ENCODE data around the gene PTAR1.
"Not testable (repeated sequence)": the region's sequence is repeated elsewhere in the genome, so short reads cannot be mapped to it uniquely, and the experiment has no call there.

The PTAR1 gene

GRCh38 chr9:69797675-69798074 lies 37.9 kb upstream of the PTAR1 start:
- DNase-seq (ENCODE audit: low spot score): no peak
- TF ChIP-seq CTCF (IDR thresholded peaks at IDR 0.05; ENCODE audit: extremely low read depth, missing control alignments): no peak

- DNase-seq (ENCODE audit: low spot score): no peak
- no peak for TF ChIP-seq CTCF (IDR thresholded peaks at IDR 0.05; ENCODE audit: extremely low read depth, missing control alignments)
Measured at GRCh38 chr9:69794356-69794755, 34.5 kb upstream of the PTAR1 start.

GRCh38 chr9:69785757-69786156 lies 25.9 kb upstream of the PTAR1 start:
- DNase-seq (ENCODE audit: low spot score): no peak
- TF ChIP-seq CTCF (IDR thresholded peaks at IDR 0.05; ENCODE audit: extremely low read depth, missing control alignments): no peak

GRCh38 chr9:69773258-69773657 lies 13.4 kb upstream of the PTAR1 start:
- TF ChIP-seq CTCF (IDR thresholded peaks at IDR 0.05; ENCODE audit: extremely low read depth, missing control alignments): no peak
- DNase-seq (ENCODE audit: low spot score): no peak

GRCh38 chr9:69771775-69772418 lies 12.1 kb upstream of the PTAR1 start:
- TF ChIP-seq CTCF (IDR thresholded peaks at IDR 0.05; ENCODE audit: extremely low read depth, missing control alignments): no peak

GRCh38 chr9:69768716-69769115 lies 8.9 kb upstream of the PTAR1 start:
- DNase-seq (ENCODE audit: low spot score): no peak
- TF ChIP-seq CTCF (IDR thresholded peaks at IDR 0.05; ENCODE audit: extremely low read depth, missing control alignments): no peak

More at GRCh38 chr9:69771775-69772418, 12.1 kb upstream of the PTAR1 start:
- no peak for DNase-seq (ENCODE audit: low spot score)

GRCh38 chr9:69768101-69768500 lies 8.3 kb upstream of the PTAR1 start:
- TF ChIP-seq CTCF (IDR thresholded peaks at IDR 0.05; ENCODE audit: extremely low read depth, missing control alignments): no peak

GRCh38 chr9:69763862-69764261 lies 4.1 kb upstream of the PTAR1 start:
- DNase-seq (ENCODE audit: low spot score): not testable (repeated sequence)

More at GRCh38 chr9:69768101-69768500, 8.3 kb upstream of the PTAR1 start:
- DNase-seq (ENCODE audit: low spot score): no peak

Data from GM20000 (cell line).